Tibial artery (tissue), 4 donors: ENCODE measurements around the gene F8A1.
A peak's percentile ranks its signal among the peaks of the same experiment; 100 is the strongest.
"Not testable (repeated sequence)": the region's sequence is repeated elsewhere in the genome, so short reads cannot be mapped to it uniquely, and the experiment has no call there.

Source experiments
- DNase-seq, 2 donors: peaks; one replicate each; pipeline ENCODE4 v3.0.0-alpha.2; 2019
- H3K27ac ChIP-seq, 2 donors: fragments of 200-600 bp; sonication (generic) in 1 of 2; 1 replicate in 1 of 2; 2 replicates in 1 of 2; pipeline ENCODE4 v1.5.1; 2018 to 2019; ENCODE audit warnings: mild to moderate bottlenecking in 1 of 2
- H3K27me3 ChIP-seq, 2 donors: fragments of 200-600 bp; sonication (generic) in 1 of 2; one replicate each; pipeline versions ENCODE4 v1.5.1 to v1.6.0; 2016 to 2019
- H3K36me3 ChIP-seq, 3 donors: fragments of 200-600 bp; sonication (generic) in 2 of 3; one replicate each; pipeline ENCODE4 v1.5.1; 2016 to 2019; ENCODE audit warnings: mild to moderate bottlenecking in 2 of 3
- H3K4me1 ChIP-seq, 4 donors: fragments of 200-600 bp; sonication (generic) in 2 of 4; 1 replicate in 3 of 4; 2 replicates in 1 of 4; pipeline ENCODE4 v1.5.1; 2016 to 2019
- H3K4me3 ChIP-seq, 2 donors: fragments of 200-600 bp; sonication (generic) in 1 of 2; 1 replicate in 1 of 2; 2 replicates in 1 of 2; pipeline ENCODE4 v1.5.1; 2018 to 2019; ENCODE audit warnings: mild to moderate bottlenecking in 2 of 2
- H3K9me3 ChIP-seq, 3 donors: fragments of 200-600 bp; sonication (generic) in 1 of 3; one replicate each; pipeline ENCODE4 v1.5.1; 2016 to 2019
- intact Hi-C: fragments of 100-400 bp; cut with DNase I; formaldehyde crosslinking; loops from one replicate; pipeline ENCODE4 v1.15.0; 2023; ENCODE audit warnings: low total_unique reads
- TF ChIP-seq, protein P1 (sequence below), 2 experiments: fragments of 200-600 bp in 1 of 2; fragments of 450-650 bp in 1 of 2; IDR thresholded peaks; one replicate each; pipeline ENCODE4 v1.5.1; 2017 to 2019; ENCODE audit warnings: antibody characterized with exemption in 2 of 2, mild to moderate bottlenecking in 1 of 2, moderate library complexity in 1 of 2

The F8A1 gene

DNA sequence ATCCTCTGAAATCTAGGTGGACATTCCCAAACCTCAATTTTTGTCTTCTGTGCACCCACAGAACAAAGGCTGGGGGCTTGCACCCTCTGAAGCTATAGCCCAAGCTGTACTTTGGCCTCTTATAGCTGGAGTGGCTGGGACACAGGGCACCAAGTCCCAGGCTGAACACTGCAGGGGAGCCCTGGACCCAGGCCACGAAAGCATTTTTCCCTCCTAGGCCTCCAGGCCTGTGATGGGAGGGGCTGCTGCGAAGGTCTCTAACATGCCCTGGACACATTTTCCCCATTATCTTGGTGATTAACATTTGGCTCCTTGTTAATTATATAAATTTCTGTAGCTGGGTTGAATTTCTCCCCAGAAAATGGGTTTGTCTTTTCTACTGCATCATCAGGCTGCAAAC is 27.9 kb downstream of the F8A1 start:
- intact Hi-C loops: no loop called here
- no peaks in the 10 kb centered on the region for H3K4me1 ChIP-seq
- TF ChIP-seq, protein P1, sequence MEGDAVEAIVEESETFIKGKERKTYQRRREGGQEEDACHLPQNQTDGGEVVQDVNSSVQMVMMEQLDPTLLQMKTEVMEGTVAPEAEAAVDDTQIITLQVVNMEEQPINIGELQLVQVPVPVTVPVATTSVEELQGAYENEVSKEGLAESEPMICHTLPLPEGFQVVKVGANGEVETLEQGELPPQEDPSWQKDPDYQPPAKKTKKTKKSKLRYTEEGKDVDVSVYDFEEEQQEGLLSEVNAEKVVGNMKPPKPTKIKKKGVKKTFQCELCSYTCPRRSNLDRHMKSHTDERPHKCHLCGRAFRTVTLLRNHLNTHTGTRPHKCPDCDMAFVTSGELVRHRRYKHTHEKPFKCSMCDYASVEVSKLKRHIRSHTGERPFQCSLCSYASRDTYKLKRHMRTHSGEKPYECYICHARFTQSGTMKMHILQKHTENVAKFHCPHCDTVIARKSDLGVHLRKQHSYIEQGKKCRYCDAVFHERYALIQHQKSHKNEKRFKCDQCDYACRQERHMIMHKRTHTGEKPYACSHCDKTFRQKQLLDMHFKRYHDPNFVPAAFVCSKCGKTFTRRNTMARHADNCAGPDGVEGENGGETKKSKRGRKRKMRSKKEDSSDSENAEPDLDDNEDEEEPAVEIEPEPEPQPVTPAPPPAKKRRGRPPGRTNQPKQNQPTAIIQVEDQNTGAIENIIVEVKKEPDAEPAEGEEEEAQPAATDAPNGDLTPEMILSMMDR (IDR thresholded peaks at IDR 0.05): no peak

DNA sequence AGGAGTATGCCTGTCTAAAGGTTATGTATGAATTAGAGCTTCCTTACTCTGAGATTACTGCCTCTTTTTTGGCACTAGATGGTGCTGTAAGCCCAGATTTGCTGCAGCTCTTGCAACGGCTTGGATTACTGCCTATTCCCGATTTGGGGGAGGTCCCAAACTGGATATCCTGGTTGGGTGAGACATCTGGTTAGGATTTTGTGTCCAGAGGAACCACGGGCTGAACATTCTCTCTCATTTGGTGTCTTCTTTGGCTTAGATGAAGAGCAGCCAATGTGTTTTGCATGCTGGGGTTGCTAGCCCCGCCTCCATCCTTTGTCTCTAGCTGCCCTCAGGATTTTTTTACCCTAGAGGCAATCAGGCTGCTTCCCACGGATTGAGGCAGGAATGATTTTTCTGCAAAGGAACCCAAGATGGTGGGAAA is 31.9 kb downstream of the F8A1 start:
- peak; percentile 26 to 63 for DNase-seq
- TF ChIP-seq, protein P1 (IDR thresholded peaks at IDR 0.05): peak; percentile 40 to 42
- H3K27me3 ChIP-seq: no peaks in the 10 kb centered on the region
- H3K4me3 ChIP-seq: no peak overlapping the region
- no peaks in the 10 kb centered on the region for H3K36me3 ChIP-seq
- no peaks in the 10 kb centered on the region for H3K9me3 ChIP-seq
- intact Hi-C loops: no loop called here
- H3K27ac ChIP-seq: no peak overlapping the region
- H3K4me1 ChIP-seq: no peaks in the 10 kb centered on the region

More for the DNA sequence above, 27.9 kb downstream of the F8A1 start:
- H3K27me3 ChIP-seq: no peaks in the 10 kb centered on the region
- H3K4me3 ChIP-seq: no peak overlapping the region
- DNase-seq: no peak
- H3K36me3 ChIP-seq: no peaks in the 10 kb centered on the region
- H3K27ac ChIP-seq: no peak overlapping the region
- H3K9me3 ChIP-seq: peaks cover 0 to 9% (median 7%) of the 10 kb centered on the region in 3 donors

DNA sequence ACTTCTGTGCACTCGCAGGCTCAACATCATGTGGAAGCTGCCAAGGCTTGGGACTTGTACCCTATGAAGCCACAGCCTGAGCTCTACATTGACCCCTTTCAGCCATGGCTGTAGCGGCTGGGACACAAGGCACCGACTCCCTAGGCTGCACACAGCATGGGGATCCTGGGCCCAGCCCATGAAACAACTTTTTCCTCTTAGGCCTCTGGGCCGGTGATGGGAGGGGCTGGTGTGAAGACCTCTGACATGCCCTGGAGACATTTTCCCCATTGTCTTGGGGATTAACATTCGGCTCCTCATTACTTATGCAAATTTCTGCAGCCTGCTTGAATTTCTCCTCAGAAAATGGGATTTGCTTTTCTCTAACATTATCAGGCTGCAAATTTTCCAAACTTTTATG is 38.6 kb downstream of the F8A1 start:
- H3K9me3 ChIP-seq, DNase-seq, intact Hi-C loops, H3K4me3 ChIP-seq, H3K27ac ChIP-seq, H3K4me1 ChIP-seq, H3K36me3 ChIP-seq, H3K27me3 ChIP-seq: not testable (repeated sequence)
